ENCODE measurements around the gene ATP2B3.

The ATP2B3 gene

DNA sequence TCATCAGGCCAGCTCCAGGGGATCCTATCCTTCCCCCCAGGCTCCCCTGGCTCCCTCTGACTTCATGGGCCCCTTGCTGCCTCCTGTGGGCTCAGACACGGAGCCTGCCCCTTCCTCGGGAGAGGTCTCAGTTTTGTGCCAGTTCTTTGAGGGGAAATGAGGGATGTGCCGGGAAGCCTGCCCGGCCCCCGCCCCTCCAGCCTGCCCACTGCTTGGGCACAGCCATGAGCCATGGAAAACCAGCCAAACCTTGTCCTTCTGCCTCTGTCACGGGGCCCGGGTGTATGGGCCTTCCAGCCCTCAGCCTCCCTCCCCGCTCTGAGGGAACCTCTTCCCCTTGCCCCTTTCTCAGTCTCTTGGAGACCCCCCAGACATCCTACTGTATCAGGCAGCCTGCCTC lies 15.9 kb upstream of the ATP2B3 start:
- H3K36me3 ChIP-seq (ENCODE audit: control insufficient read depth, insufficient read depth, low read length), result no peaks in the 10 kb centered on the region
- H3K4me3 ChIP-seq (ENCODE audit: low read length), result no peak overlapping the region
- no peak overlapping the region for H3K9ac ChIP-seq (ENCODE audit: low read length)
- H3K4me1 ChIP-seq (ENCODE audit: control insufficient read depth, insufficient read depth, low read length), result no peaks in the 10 kb centered on the region
- no peaks in the 10 kb centered on the region for H3K27me3 ChIP-seq (ENCODE audit: control insufficient read depth, insufficient read depth, low read length)
- H3K9me3 ChIP-seq (ENCODE audit: control insufficient read depth, low read length), result no peaks in the 10 kb centered on the region

DNA sequence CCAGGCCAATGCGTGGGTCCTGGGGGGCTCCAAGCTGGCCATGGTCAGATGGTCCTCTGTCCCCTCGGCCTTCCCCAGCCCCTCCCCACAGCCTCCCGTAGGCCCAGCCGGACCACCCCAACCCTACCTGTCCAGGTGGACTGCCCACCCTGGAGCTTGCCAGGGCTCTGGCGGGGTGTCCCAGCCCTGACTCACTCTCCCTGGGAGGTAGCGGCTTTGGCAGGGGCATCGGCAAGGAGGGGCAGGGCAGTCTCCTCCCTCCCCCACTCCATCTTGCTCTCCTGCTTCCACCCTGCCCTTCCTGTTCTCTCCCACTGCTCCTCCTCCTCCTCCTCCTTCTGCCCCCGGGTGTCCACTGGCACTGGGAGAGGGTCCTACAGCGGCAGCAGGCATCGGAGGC lies 15.3 kb upstream of the ATP2B3 start:
- Histone ChIP-seq H3K4me3 (ENCODE audit: low read length) (no peak overlapping the region), H3K4me1 (ENCODE audit: control insufficient read depth, insufficient read depth, low read length) (no peaks in the 10 kb centered on the region), H3K27me3 (ENCODE audit: control insufficient read depth, insufficient read depth, low read length) (no peaks in the 10 kb centered on the region), H3K9ac (ENCODE audit: low read length) (no peak overlapping the region), H3K9me3 (ENCODE audit: control insufficient read depth, low read length) (no peaks in the 10 kb centered on the region), H3K36me3 (ENCODE audit: control insufficient read depth, insufficient read depth, low read length) (no peaks in the 10 kb centered on the region)

GRCh38 chrX:153502796-153503195 lies 14.6 kb upstream of the ATP2B3 start:
- no peak overlapping the region for H3K4me3 ChIP-seq (ENCODE audit: low read length)
- H3K36me3 ChIP-seq (ENCODE audit: control insufficient read depth, insufficient read depth, low read length), result no peaks in the 10 kb centered on the region
- no peak overlapping the region for H3K9ac ChIP-seq (ENCODE audit: low read length)
- H3K27me3 ChIP-seq (ENCODE audit: control insufficient read depth, insufficient read depth, low read length), result no peaks in the 10 kb centered on the region
- H3K4me1 ChIP-seq (ENCODE audit: control insufficient read depth, insufficient read depth, low read length), result peaks cover 4% of the 10 kb centered on the region
- H3K9me3 ChIP-seq (ENCODE audit: control insufficient read depth, low read length), result no peaks in the 10 kb centered on the region

- H3K4me1 ChIP-seq (ENCODE audit: control insufficient read depth, insufficient read depth, low read length), result peaks cover 6% of the 10 kb centered on the region
- H3K36me3 ChIP-seq (ENCODE audit: control insufficient read depth, insufficient read depth, low read length), result no peaks in the 10 kb centered on the region
- H3K27me3 ChIP-seq (ENCODE audit: control insufficient read depth, insufficient read depth, low read length), result no peaks in the 10 kb centered on the region
- H3K9me3 ChIP-seq (ENCODE audit: control insufficient read depth, low read length), result no peaks in the 10 kb centered on the region
- H3K9ac ChIP-seq (ENCODE audit: low read length), result no peak overlapping the region
- H3K4me3 ChIP-seq (ENCODE audit: low read length), result no peak overlapping the region
Measured at GRCh38 chrX:153504445-153505016, 12.9 kb upstream of the ATP2B3 start.

- no peaks in the 10 kb centered on the region for H3K9me3 ChIP-seq (ENCODE audit: control insufficient read depth, low read length)
- peaks cover 6% of the 10 kb centered on the region for H3K4me1 ChIP-seq (ENCODE audit: control insufficient read depth, insufficient read depth, low read length)
- no peak overlapping the region for H3K4me3 ChIP-seq (ENCODE audit: low read length)
- no peaks in the 10 kb centered on the region for H3K27me3 ChIP-seq (ENCODE audit: control insufficient read depth, insufficient read depth, low read length)
- no peak overlapping the region for H3K9ac ChIP-seq (ENCODE audit: low read length)
- no peaks in the 10 kb centered on the region for H3K36me3 ChIP-seq (ENCODE audit: control insufficient read depth, insufficient read depth, low read length)
Measured at GRCh38 chrX:153505361-153505760, 12.1 kb upstream of the ATP2B3 start.

DNA sequence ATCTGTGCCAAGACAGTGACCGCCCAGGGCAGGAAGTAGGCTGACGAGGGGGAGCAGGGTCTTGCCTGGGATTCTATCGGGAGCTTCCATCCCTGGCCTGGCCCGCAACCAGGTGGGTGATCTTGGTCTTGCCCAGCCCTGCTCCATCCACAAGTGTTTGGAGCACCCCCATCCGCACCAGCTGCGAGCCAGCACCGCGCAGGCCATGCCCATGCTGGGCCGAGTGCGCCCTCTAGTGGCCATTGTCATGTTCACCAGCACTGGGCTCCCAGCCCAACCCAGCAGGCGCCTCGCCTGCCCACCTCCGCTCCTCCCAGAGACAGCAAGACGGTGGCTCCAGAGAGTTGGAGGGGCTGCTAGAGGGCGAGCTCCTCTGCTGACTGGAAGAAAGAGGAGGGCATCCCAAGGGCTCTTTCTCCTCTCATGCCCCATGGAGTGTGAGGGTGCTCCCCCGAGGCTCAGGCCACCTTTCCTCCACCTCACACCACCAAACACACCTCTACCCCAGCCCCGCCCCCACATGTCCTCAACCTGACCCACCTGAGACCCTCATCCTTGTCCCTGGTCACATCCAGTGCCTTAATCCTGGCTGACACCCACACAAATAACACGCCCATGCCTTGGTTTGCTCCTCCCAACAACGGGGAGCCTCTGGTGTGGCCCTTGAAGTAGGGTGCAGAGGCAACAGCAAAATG lies 9.8 kb upstream of the ATP2B3 start:
- H3K9ac ChIP-seq (ENCODE audit: low read length), result no peak overlapping the region
- no peaks in the 10 kb centered on the region for H3K27me3 ChIP-seq (ENCODE audit: control insufficient read depth, insufficient read depth, low read length)
- H3K4me1 ChIP-seq (ENCODE audit: control insufficient read depth, insufficient read depth, low read length), result peaks cover 6% of the 10 kb centered on the region
- H3K4me3 ChIP-seq (ENCODE audit: low read length), result no peak overlapping the region
- H3K9me3 ChIP-seq (ENCODE audit: control insufficient read depth, low read length), result no peaks in the 10 kb centered on the region
- no peaks in the 10 kb centered on the region for H3K36me3 ChIP-seq (ENCODE audit: control insufficient read depth, insufficient read depth, low read length)

DNA sequence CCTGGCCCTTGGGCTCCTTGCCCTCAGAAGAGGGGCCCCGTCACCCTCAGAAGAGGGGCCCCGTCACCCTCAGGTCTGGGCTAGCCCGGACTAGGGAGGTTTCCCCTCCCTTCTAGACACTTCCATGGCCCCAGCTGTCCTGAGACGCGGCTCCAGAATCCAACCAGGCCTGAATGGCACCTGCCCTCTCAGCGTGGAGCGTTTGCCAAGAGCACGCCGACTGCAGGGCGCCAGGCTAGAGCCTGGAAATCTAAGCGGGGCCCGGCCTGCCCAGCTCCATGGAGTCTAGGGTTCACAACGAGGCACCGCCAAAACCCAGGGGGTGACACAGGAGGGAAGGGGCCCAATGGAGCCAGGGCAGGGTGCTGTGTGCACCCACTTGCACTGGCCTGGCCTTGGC lies 7.8 kb upstream of the ATP2B3 start:
- no peak overlapping the region for H3K4me3 ChIP-seq (ENCODE audit: low read length)
- no peaks in the 10 kb centered on the region for H3K27me3 ChIP-seq (ENCODE audit: control insufficient read depth, insufficient read depth, low read length)

DNA sequence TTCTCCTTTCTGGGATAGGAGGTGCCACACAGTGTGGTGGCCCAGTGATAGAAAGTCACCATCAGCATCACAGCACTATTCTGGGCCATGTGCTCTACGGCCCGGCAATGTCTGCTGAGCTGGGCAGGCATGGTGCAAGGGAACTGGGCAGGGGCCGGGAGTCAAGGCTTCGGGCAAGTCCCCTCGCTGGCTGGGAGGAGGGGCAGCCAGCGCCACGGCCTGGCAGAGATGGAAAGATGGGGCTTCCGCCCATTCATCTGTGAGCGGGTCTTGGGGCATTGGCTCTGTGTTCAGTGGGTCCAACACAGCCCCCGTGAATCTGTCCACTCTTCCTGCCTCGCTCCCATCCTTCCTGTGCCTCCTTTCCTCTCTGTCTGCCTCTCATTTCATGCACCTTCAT lies 7.1 kb upstream of the ATP2B3 start:
- no peaks in the 10 kb centered on the region for H3K9me3 ChIP-seq (ENCODE audit: control insufficient read depth, low read length)
- no peak overlapping the region for H3K9ac ChIP-seq (ENCODE audit: low read length)
- H3K4me3 ChIP-seq (ENCODE audit: low read length), result no peak overlapping the region
- H3K4me1 ChIP-seq (ENCODE audit: control insufficient read depth, insufficient read depth, low read length), result peaks cover 6% of the 10 kb centered on the region
- H3K36me3 ChIP-seq (ENCODE audit: control insufficient read depth, insufficient read depth, low read length), result no peaks in the 10 kb centered on the region
- no peaks in the 10 kb centered on the region for H3K27me3 ChIP-seq (ENCODE audit: control insufficient read depth, insufficient read depth, low read length)

More for the DNA sequence above, 7.8 kb upstream of the ATP2B3 start:
- H3K4me1 ChIP-seq (ENCODE audit: control insufficient read depth, insufficient read depth, low read length), result peaks cover 6% of the 10 kb centered on the region
- no peak overlapping the region for H3K9ac ChIP-seq (ENCODE audit: low read length)
- H3K36me3 ChIP-seq (ENCODE audit: control insufficient read depth, insufficient read depth, low read length), result no peaks in the 10 kb centered on the region
- H3K9me3 ChIP-seq (ENCODE audit: control insufficient read depth, low read length), result no peaks in the 10 kb centered on the region

DNA sequence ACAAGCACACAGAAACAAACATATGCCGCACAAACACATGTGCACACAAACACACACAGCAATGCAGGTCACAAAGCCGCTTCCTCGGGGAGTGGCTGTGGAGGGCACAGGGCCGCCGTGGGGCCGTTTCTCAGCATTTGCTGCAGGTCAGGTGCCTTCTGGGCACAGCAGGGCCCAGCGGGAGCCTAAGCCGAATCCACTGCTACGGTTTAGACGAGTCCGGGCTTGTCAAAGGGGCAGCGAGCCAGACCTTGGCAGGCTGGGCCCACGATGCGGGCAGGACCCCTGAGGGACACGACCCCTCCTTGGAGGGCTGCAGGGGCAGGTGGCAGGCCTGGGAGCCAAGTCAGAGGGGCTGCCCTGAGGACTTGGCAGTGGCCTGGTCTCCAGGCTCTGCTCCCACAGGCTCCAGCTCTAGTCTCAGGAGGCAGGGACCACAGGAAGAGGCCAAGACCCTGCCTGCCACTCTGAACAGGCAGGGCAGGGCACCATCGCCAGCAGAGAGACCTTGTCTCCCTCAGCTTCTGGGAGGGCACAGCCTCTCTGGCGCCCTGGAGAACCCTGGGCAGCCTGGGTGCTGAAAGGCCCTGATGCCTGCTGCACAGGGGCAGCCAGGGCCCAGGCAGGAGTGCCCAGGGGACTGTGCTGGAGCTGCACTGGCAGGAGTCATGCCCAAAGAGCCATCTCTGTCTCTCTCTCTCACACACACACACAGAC lies 5.5 kb upstream of the ATP2B3 start:
- Histone ChIP-seq H3K4me3 (ENCODE audit: low read length) (no peak overlapping the region), H3K4me1 (ENCODE audit: control insufficient read depth, insufficient read depth, low read length) (peaks cover 6% of the 10 kb centered on the region), H3K36me3 (ENCODE audit: control insufficient read depth, insufficient read depth, low read length) (no peaks in the 10 kb centered on the region), H3K9me3 (ENCODE audit: control insufficient read depth, low read length) (no peaks in the 10 kb centered on the region), H3K27me3 (ENCODE audit: control insufficient read depth, insufficient read depth, low read length) (no peaks in the 10 kb centered on the region), H3K9ac (ENCODE audit: low read length) (no peak overlapping the region)

GRCh38 chrX:153512501-153512893 lies 4.9 kb upstream of the ATP2B3 start:
- Histone ChIP-seq H3K36me3 (ENCODE audit: control insufficient read depth, insufficient read depth, low read length) (no peaks in the 10 kb centered on the region), H3K9ac (ENCODE audit: low read length) (no peak overlapping the region), H3K4me3 (ENCODE audit: low read length) (no peak overlapping the region), H3K9me3 (ENCODE audit: control insufficient read depth, low read length) (no peaks in the 10 kb centered on the region), H3K27me3 (ENCODE audit: control insufficient read depth, insufficient read depth, low read length) (no peaks in the 10 kb centered on the region), H3K4me1 (ENCODE audit: control insufficient read depth, insufficient read depth, low read length) (peaks cover 4% of the 10 kb centered on the region)

GRCh38 chrX:153513265-153513664 lies 4.2 kb upstream of the ATP2B3 start:
- H3K27me3 ChIP-seq (ENCODE audit: control insufficient read depth, insufficient read depth, low read length), result no peaks in the 10 kb centered on the region
- H3K9me3 ChIP-seq (ENCODE audit: control insufficient read depth, low read length), result no peaks in the 10 kb centered on the region
- H3K4me3 ChIP-seq (ENCODE audit: low read length), result no peak overlapping the region
- H3K9ac ChIP-seq (ENCODE audit: low read length), result no peak overlapping the region
- H3K36me3 ChIP-seq (ENCODE audit: control insufficient read depth, insufficient read depth, low read length), result no peaks in the 10 kb centered on the region
- no peaks in the 10 kb centered on the region for H3K4me1 ChIP-seq (ENCODE audit: control insufficient read depth, insufficient read depth, low read length)

GRCh38 chrX:153514259-153514658 lies 3.2 kb upstream of the ATP2B3 start:
- H3K36me3 ChIP-seq (ENCODE audit: control insufficient read depth, insufficient read depth, low read length), result no peaks in the 10 kb centered on the region
- H3K27me3 ChIP-seq (ENCODE audit: control insufficient read depth, insufficient read depth, low read length), result peaks cover 5% of the 10 kb centered on the region
- no peaks in the 10 kb centered on the region for H3K4me1 ChIP-seq (ENCODE audit: control insufficient read depth, insufficient read depth, low read length)
- H3K4me3 ChIP-seq (ENCODE audit: low read length), result no peak overlapping the region
- no peak overlapping the region for H3K9ac ChIP-seq (ENCODE audit: low read length)
- H3K9me3 ChIP-seq (ENCODE audit: control insufficient read depth, low read length), result no peaks in the 10 kb centered on the region

All from mucosa of stomach (tissue), 1 donor.